Stomach (tissue), 9 donors: Measurements from ENCODE around the gene RRP12. TPM values are rescaled to one million over a fixed set of nuclear protein-coding genes. Genes with fewer than 3 reads are reported as not detected.

ENCODE experiments used
- DNase-seq, 2 donors: peaks; one replicate each; pipeline versions ENCODE4 v3.0.0 to v3.0.0-alpha.2; 2013 to 2019
- H3K27ac ChIP-seq, 5 donors: fragments of 200-600 bp in 4 of 5; sonication (generic) in 4 of 5; one replicate each; pipeline ENCODE4 v1.5.1; 2013 to 2019; ENCODE audit warnings: mild to moderate bottlenecking in 1 of 5, moderate library complexity in 1 of 5
- H3K27me3 ChIP-seq, 3 donors: fragments of 200-600 bp; sonication (generic); one replicate each; pipeline ENCODE4 v1.5.1; 2017 to 2019; ENCODE audit warnings: mixed run types in 1 of 3
- H3K36me3 ChIP-seq, 4 donors: fragments of 200-600 bp; sonication (generic); 1 replicate in 3 of 4; 2 replicates in 1 of 4; pipeline ENCODE4 v1.5.1; 2016 to 2019
- H3K4me1 ChIP-seq, 4 donors: fragments of 200-600 bp; sonication (generic); one replicate each; pipeline ENCODE4 v1.5.1; 2016 to 2019
- H3K4me3 ChIP-seq, 4 donors: fragments of 200-600 bp; sonication (generic) in 3 of 4; one replicate each; pipeline ENCODE4 v1.5.1; 2016 to 2019; ENCODE audit warnings: mild to moderate bottlenecking in 1 of 4
- H3K9me3 ChIP-seq, 4 donors: fragments of 200-600 bp; sonication (generic); one replicate each; pipeline ENCODE4 v1.5.1; 2016 to 2019
- CTCF ChIP-seq, 7 experiments: fragments of 450-650 bp in 4 of 7; fragments of 200-600 bp in 3 of 7; sonication (generic) in 3 of 7; IDR thresholded peaks; one replicate each; pipeline ENCODE4 v1.5.1; 2016 to 2019; ENCODE audit warnings: antibody characterized with exemption in 7 of 7, control low read depth in 2 of 7, mild to moderate bottlenecking in 1 of 7
- EP300 ChIP-seq: sonication (generic); formaldehyde crosslinking; IDR thresholded peaks from one replicate; pipeline ENCODE4 v1.6.1; 2017; ENCODE audit warnings: antibody characterized with exemption
- POLR2A ChIP-seq, 4 donors: fragments of 450-650 bp; IDR thresholded peaks; one replicate each; pipeline ENCODE4 v1.6.1; 2016; ENCODE audit warnings: antibody characterized with exemption in 4 of 4, control low read depth in 2 of 4, mild to moderate bottlenecking in 1 of 4, moderate library complexity in 1 of 4
- POLR2AphosphoS5 ChIP-seq, 3 donors: sonication (generic); formaldehyde crosslinking; IDR thresholded peaks; one replicate each; pipeline ENCODE4 v1.6.1; 2016; ENCODE audit warnings: antibody characterized with exemption in 3 of 3
- WGBS, 5 donors: extraction: QIAGEN DNeasy Blood & Tissue Kit in 3 of 5; methylation state at CpG; one replicate each; pipeline versions ENCODE4 v1.1.5 to v1.1.7; 2013 to 2018; 5-methylcytosine and 5-hydroxymethylcytosine counted together
- intact Hi-C: fragments of 100-400 bp; cut with DNase I; formaldehyde crosslinking; loops from one replicate; pipeline ENCODE4 v1.15.1; 2023; ENCODE audit warnings: low total_unique reads
- polyA plus RNA-seq, 3 donors: library from polyadenylated mRNA; stranded (reverse); fragments of 200-250 nt; gene quantifications; one replicate each; pipeline ENCODE4 v1.2.3, GENCODE V29; 2013
- total RNA-seq, 5 donors: library from RNA; depleted of rRNA; stranded (reverse); fragments of >200 nt; gene quantifications; one replicate each; pipeline versions ENCODE4 v1.1.0 to v1.2.3, GENCODE V29; 2014 to 2016
- donor health status: healthy with polysubstance abuse.
- donor health status: Bipolar disorder and iron deficiency.
- donor health status: healthy.

The RRP12 gene
- total and polyA plus RNA-seq, 8 donors = 3.5 to 22.2 (median 14.4) TPM

- Histone ChIP-seq H3K27me3 (no peaks in the 10 kb centered on the region), H3K4me1 (peaks cover 46 to 77% (median 69%) of the 10 kb centered on the region in 4 donors), H3K9me3 (no peaks in the 10 kb centered on the region), H3K4me3 (peak overlapping the region; percentile 79 to 89 (median 84)), H3K36me3 (peaks cover 0 to 18% (median 13%) of the 10 kb centered on the region in 4 donors), H3K27ac (peak overlapping the region; percentile 93 to 99 (median 97))
- intact Hi-C loops = no loop called here
- 0 to 3% (median 0%) methylated on average over 19 to 89 of the region's 89 CpGs for WGBS, 5 donors
- no peak for TF ChIP-seq EP300
- TF ChIP-seq POLR2AphosphoS5 (IDR thresholded peaks at IDR 0.05) = peak in 2 of 3 donors; percentile 48 to 61
- no peak for TF ChIP-seq CTCF (IDR thresholded peaks at IDR 0.05)
- TF ChIP-seq POLR2A (IDR thresholded peaks at IDR 0.05) = no peak
- peak; percentile 62 to 77 for DNase-seq
Observed at GRCh38 chr10:97333601-97334369, 67.4 kb downstream of the RRP12 start.

DNA sequence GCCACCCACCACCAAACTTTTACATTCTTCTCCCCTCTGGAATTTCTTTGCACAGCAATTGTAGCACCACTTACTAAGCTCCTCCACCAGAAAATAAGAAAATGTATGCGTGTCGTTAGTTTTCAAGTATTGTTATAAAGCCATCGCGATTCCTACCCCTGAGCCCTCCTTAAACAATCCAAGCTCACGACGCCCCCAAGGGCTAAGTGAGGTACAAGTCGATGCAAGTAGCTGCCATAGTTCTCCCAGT lies 67.9 kb downstream of the RRP12 start:
- H3K27ac ChIP-seq = peak overlapping the region; percentile 93 to 99 (median 97)
- H3K9me3 ChIP-seq = no peaks in the 10 kb centered on the region
- peak in 1 of 2 donors; percentile 78 for DNase-seq
- peaks cover 0 to 23% (median 17%) of the 10 kb centered on the region in 4 donors for H3K36me3 ChIP-seq
- TF ChIP-seq EP300 (no peak), CTCF (IDR thresholded peaks at IDR 0.05) (no peak)
- H3K4me3 ChIP-seq = peak overlapping the region; percentile 79 to 89 (median 84)
- 3 to 15% (median 6%) methylated on average over 7 of the region's 7 CpGs for WGBS, 5 donors
- peaks cover 51 to 82% (median 74%) of the 10 kb centered on the region in 4 donors for H3K4me1 ChIP-seq
- no peaks in the 10 kb centered on the region for H3K27me3 ChIP-seq
- intact Hi-C loops = no loop called here

DNA sequence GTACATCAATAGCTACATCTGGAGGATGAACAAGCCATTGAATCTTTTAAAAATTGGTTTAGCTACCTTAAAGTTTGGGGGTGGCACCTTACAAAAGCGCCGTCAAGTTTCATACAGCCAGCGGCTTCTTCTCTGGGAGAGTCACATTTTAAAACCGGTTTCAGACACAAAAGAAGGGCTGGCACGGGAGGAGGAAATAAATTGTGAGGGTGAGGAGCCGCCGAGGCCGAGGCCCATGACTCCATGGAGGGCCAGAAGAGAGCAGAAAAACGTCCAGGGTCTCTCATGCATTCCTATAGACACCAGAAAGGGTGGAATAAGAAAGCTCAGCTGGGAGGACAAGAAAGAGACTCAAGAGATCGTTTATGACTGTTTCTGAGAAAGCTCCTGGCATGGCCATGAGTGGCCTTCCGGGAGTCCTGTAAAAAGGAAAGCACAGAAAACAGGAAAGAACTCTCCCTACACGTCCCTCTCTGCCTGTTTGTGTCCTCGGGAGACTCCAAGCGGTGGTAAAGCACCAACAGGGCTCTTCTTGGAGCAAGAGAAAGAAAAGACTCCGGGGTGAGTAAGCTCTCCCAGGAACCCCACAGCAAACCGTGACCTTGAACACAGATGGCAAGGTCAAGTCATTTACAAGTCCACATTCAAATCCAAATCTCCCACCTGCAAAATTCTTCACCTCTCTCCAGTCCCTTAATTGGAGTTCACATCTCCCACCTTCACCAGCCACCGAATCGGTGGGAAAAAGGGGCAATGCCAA lies 68.4 kb downstream of the RRP12 start:
- peak overlapping the region; percentile 93 to 99 (median 97) for H3K27ac ChIP-seq
- intact Hi-C loops = no loop called here
- no peaks in the 10 kb centered on the region for H3K9me3 ChIP-seq
- peaks cover 0 to 25% (median 18%) of the 10 kb centered on the region in 4 donors for H3K36me3 ChIP-seq
- TF ChIP-seq POLR2AphosphoS5 (IDR thresholded peaks at IDR 0.05) = peak in 2 of 3 donors; percentile 42 to 46
- TF ChIP-seq CTCF (IDR thresholded peaks at IDR 0.05) = peak in 1 of 7 experiments; percentile 27
- TF ChIP-seq POLR2A (IDR thresholded peaks at IDR 0.05) = no peak
- peak overlapping the region; percentile 79 to 89 (median 84) for H3K4me3 ChIP-seq
- peak; percentile 61 to 86 for DNase-seq
- 8 to 27% (median 10%) methylated on average over 18 of the region's 18 CpGs for WGBS, 5 donors
- H3K27me3 ChIP-seq = no peaks in the 10 kb centered on the region
- H3K4me1 ChIP-seq = peaks cover 56 to 85% (median 77%) of the 10 kb centered on the region in 4 donors

- DNase-seq = no peak
- H3K36me3 ChIP-seq = peaks cover 0 to 25% (median 18%) of the 10 kb centered on the region in 4 donors
- peak overlapping the region in 3 of 4 donors; percentile 79 to 89 (median 89) for H3K4me3 ChIP-seq
- peaks cover 51 to 82% (median 76%) of the 10 kb centered on the region in 4 donors for H3K4me1 ChIP-seq
- no peaks in the 10 kb centered on the region for H3K9me3 ChIP-seq
- peak overlapping the region in 4 of 5 donors; percentile 93 to 98 (median 96) for H3K27ac ChIP-seq
- intact Hi-C loops = no loop called here
- TF ChIP-seq CTCF (IDR thresholded peaks at IDR 0.05) (no peak), POLR2A (IDR thresholded peaks at IDR 0.05) (no peak), POLR2AphosphoS5 (IDR thresholded peaks at IDR 0.05) (no peak)
- 59 to 73% (median 60%) methylated on average over 6 of the region's 6 CpGs for WGBS, 5 donors
- no peaks in the 10 kb centered on the region for H3K27me3 ChIP-seq
Observed at GRCh38 chr10:97331153-97331703, 69.9 kb downstream of the RRP12 start.
